HEK293 (cell line): ENCODE results near the gene SP6.

Experiments
- CTCF ChIA-PET: fragments of 350-600 bp; formaldehyde crosslinking; extraction: SDS; loops from one replicate; lab custom pipeline; 2021; ENCODE audit warnings: antibody characterized with exemption; lab: Yijun Ruan, JAX
- POLR2A ChIA-PET: fragments of 300-600 bp; formaldehyde crosslinking; extraction: SDS; loops from one replicate; lab custom pipeline; 2020; ENCODE audit warnings: antibody characterized with exemption, inconsistent platforms; lab: Yijun Ruan, JAX
- H3K27ac ChIP-seq: fragments of 200-500 bp; sonication (Bioruptor generic); 2 replicates; pipeline ENCODE4 v1.5.1; 2014; ENCODE audit warnings: low read depth, low read length, control low read depth, inconsistent platforms; ENCODE audit errors: extremely low read depth
- H3K36me3 ChIP-seq, 2 experiments: fragments of 200-500 bp in 1 of 2; sonication (Bioruptor generic) in 1 of 2; 1 replicate in 1 of 2; 2 replicates in 1 of 2; pipeline ENCODE4 v1.5.1; 2014 to 2017; ENCODE audit warnings: inconsistent platforms in 2 of 2, low read length in 2 of 2; ENCODE audit not compliant: control insufficient read depth in 2 of 2, insufficient read depth in 1 of 2
- H3K4me1 ChIP-seq: fragments of 200-500 bp; sonication (Bioruptor generic); 2 replicates; pipeline ENCODE4 v1.5.1; 2014; ENCODE audit warnings: mild to moderate bottlenecking, low read length, inconsistent platforms; ENCODE audit not compliant: control insufficient read depth, insufficient read depth
- H3K4me3 ChIP-seq: 2 replicates; pipeline ENCODE4 v1.5.1; 2011; ENCODE audit warnings: low read depth, mild to moderate bottlenecking, control low read depth, low read length, moderate library complexity
- H3K9me3 ChIP-seq: fragments of 200-500 bp; sonication (Bioruptor generic); 2 replicates; pipeline ENCODE4 v1.5.1; 2014; ENCODE audit warnings: low read depth, low read length, inconsistent platforms; ENCODE audit not compliant: control insufficient read depth, insufficient read depth
- GLIS1 ChIP-seq: fragments of 450-650 bp; formaldehyde crosslinking; IDR thresholded peaks from 2 replicates; pipeline ENCODE4 v1.5.1; 2016; ENCODE audit warnings: missing biosample characterization, missing genetic modification characterization
- IKZF3 ChIP-seq: fragments of 450-650 bp; IDR thresholded peaks from 2 replicates; pipeline ENCODE4 v1.5.0; 2018; ENCODE audit warnings: missing biosample characterization, mild to moderate bottlenecking, missing genetic modification characterization, moderate library complexity
- PRDM1 ChIP-seq: fragments of 450-650 bp; formaldehyde crosslinking; IDR thresholded peaks from 2 replicates; pipeline ENCODE4; 2016; ENCODE audit warnings: missing biosample characterization, missing genetic modification characterization
- SP2 ChIP-seq: fragments of 450-650 bp; formaldehyde crosslinking; IDR thresholded peaks from 2 replicates; pipeline ENCODE4 v1.5.1; 2016; ENCODE audit warnings: missing biosample characterization, missing genetic modification characterization
- TRIM28 ChIP-seq: IDR thresholded peaks from 2 replicates; pipeline ENCODE4 v1.6.1; 2011; ENCODE audit warnings: low read length, control low read depth, borderline replicate concordance
- WT1 ChIP-seq: fragments of 450-650 bp; formaldehyde crosslinking; IDR thresholded peaks from 2 replicates; pipeline ENCODE4 v1.5.1; 2016; ENCODE audit warnings: missing biosample characterization, missing genetic modification characterization
- ZNF10 ChIP-seq: fragments of 450-650 bp; formaldehyde crosslinking; IDR thresholded peaks from 2 replicates; pipeline ENCODE4 v1.5.1; 2017; ENCODE audit warnings: missing biosample characterization, missing genetic modification characterization
- ZNF184 ChIP-seq: fragments of 450-650 bp; IDR thresholded peaks from 2 replicates; pipeline ENCODE4 v1.5.1; 2018; ENCODE audit warnings: missing biosample characterization, mild to moderate bottlenecking, missing genetic modification characterization
- ZNF2 ChIP-seq: fragments of 450-650 bp; formaldehyde crosslinking; IDR thresholded peaks from 2 replicates; pipeline ENCODE4 v1.5.1; 2016; ENCODE audit warnings: missing biosample characterization, missing genetic modification characterization
- ZNF473 ChIP-seq: fragments of 450-650 bp; formaldehyde crosslinking; IDR thresholded peaks from 2 replicates; pipeline ENCODE4 v1.5.1; 2017; ENCODE audit warnings: missing biosample characterization, missing genetic modification characterization
- ZNF529 ChIP-seq: fragments of 450-650 bp; formaldehyde crosslinking; IDR thresholded peaks from 2 replicates; pipeline ENCODE4 v1.5.1; 2017; ENCODE audit warnings: missing genetic modification characterization, missing biosample characterization; ENCODE audit not compliant: insufficient replicate concordance
- TF ChIP-seq, protein P1 (sequence below): fragments of 450-650 bp; formaldehyde crosslinking; IDR thresholded peaks from 2 replicates; pipeline ENCODE4 v1.5.1; 2016; ENCODE audit warnings: missing biosample characterization, missing genetic modification characterization
- TF ChIP-seq, protein P2 (sequence below): fragments of 450-650 bp; formaldehyde crosslinking; IDR thresholded peaks from 2 replicates; pipeline ENCODE4 v1.5.1; 2017; ENCODE audit warnings: missing biosample characterization, missing genetic modification characterization
- TF ChIP-seq, protein P3 (sequence below): fragments of 450-650 bp; formaldehyde crosslinking; IDR thresholded peaks from 2 replicates; pipeline ENCODE4 v1.5.1; 2017; ENCODE audit warnings: missing biosample characterization, missing genetic modification characterization
- TF ChIP-seq, protein P4 (sequence below): fragments of 450-650 bp; formaldehyde crosslinking; IDR thresholded peaks from 2 replicates; pipeline ENCODE4 v1.5.1; 2016; ENCODE audit warnings: missing biosample characterization, missing genetic modification characterization
- TF ChIP-seq, protein P5 (sequence below): fragments of 450-650 bp; formaldehyde crosslinking; IDR thresholded peaks from 2 replicates; pipeline ENCODE4 v1.5.1; 2016; ENCODE audit warnings: missing biosample characterization, missing genetic modification characterization
- TF ChIP-seq, protein P6 (sequence below): fragments of 450-650 bp; formaldehyde crosslinking; IDR thresholded peaks from 2 replicates; pipeline ENCODE4 v1.5.1; 2016; ENCODE audit warnings: missing biosample characterization, missing genetic modification characterization

The SP6 gene

DNA sequence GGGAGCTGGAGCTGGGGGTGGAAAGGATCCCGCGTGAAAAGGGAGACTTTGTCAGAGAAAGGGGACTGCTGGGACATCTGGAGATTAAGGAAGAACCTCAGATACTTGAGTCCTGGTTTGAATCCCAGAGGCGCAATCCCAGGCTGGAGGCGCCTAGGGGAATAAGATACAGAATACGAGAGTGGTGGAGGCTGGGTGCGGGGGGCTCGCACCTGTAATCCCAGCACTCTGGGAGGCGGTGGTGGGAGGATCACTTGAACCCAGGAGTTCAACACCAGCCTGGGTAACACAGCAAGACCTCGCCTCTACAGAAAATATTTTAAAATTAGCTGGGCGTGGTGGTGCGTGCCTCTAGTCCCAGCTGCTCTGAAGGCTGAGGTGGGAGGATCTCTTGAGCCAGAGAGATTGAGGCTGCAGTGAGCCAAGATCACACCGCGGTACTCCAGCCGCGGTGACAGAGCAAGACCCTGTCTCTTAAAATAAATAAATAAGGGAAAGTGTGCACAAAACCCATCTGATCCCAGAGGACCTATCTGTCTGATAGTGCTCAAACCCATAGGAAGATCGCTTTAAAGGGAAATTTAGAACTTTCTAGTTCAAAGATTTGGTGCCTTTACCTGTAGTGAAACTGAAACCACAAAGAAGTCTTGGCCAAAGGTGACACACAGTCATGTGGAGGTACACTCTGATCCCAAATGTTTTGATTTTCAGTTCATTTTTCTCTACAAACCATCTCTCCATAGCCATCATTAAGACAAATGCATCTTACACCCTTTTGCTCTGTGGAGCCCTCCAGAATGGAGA lies 9.3 kb downstream of the SP6 start:
- Histone ChIP-seq H3K9me3 (no peaks in the 10 kb centered on the region), H3K36me3 (peaks cover 0 to 29% of the 10 kb centered on the region in 2 experiments; a peak in 1 of 3 replicates), H3K4me3 (no peak overlapping the region), H3K4me1 (no peaks in the 10 kb centered on the region; the same call in 1 of the 2 replicates), H3K27ac (no peak overlapping the region)
- TF ChIP-seq PRDM1 (peak; percentile 69), WT1 (tag by site-specific recombination) (no peak), IKZF3 (tag by site-specific recombination) (0 out of 2 replicates have a peak, but pooled peaks have one; percentile 33), ZNF10 (no peak), ZNF529 (tag by site-specific recombination) (no peak)
- TF ChIP-seq, protein P1, sequence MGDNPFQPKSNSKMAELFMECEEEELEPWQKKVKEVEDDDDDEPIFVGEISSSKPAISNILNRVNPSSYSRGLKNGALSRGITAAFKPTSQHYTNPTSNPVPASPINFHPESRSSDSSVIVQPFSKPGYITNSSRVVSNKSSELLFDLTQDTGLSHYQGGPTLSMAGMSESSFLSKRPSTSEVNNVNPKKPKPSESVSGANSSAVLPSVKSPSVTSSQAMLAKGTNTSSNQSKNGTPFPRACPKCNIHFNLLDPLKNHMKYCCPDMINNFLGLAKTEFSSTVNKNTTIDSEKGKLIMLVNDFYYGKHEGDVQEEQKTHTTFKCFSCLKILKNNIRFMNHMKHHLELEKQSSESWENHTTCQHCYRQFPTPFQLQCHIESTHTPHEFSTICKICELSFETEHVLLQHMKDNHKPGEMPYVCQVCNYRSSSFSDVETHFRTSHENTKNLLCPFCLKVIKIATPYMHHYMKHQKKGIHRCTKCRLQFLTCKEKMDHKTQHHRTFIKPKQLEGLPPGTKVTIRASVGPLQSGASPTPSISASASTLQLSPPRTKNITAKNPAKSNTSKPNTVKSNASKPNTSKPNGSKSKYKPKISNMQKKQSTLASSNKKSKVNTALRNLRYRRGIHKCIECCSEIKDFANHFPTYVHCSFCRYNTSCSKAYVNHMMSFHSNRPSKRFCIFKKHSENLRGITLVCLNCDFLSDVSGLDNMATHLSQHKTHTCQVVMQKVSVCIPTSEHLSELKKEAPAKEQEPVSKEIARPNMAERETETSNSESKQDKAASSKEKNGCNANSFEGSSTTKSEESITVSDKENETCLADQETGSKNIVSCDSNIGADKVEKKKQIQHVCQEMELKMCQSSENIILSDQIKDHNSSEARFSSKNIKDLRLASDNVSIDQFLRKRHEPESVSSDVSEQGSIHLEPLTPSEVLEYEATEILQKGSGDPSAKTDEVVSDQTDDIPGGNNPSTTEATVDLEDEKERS, result no peak
- TF ChIP-seq, protein P2, sequence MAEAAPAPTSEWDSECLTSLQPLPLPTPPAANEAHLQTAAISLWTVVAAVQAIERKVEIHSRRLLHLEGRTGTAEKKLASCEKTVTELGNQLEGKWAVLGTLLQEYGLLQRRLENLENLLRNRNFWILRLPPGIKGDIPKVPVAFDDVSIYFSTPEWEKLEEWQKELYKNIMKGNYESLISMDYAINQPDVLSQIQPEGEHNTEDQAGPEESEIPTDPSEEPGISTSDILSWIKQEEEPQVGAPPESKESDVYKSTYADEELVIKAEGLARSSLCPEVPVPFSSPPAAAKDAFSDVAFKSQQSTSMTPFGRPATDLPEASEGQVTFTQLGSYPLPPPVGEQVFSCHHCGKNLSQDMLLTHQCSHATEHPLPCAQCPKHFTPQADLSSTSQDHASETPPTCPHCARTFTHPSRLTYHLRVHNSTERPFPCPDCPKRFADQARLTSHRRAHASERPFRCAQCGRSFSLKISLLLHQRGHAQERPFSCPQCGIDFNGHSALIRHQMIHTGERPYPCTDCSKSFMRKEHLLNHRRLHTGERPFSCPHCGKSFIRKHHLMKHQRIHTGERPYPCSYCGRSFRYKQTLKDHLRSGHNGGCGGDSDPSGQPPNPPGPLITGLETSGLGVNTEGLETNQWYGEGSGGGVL (tag by site-specific recombination), result no peak
- ChIA-PET POLR2A (interaction anchor here (0.7 to 2.6 kb wide), 15 partner anchors 9 to 207 kb away, joined by 3 to 35 read pairs (median 5); partner anchors contain the start of genes CDK5RAP3, LRRC46, MRPL10 and NFE2L1), CTCF (interaction anchor here (0.6 to 19.4 kb wide), 26 partner anchors 10 to 1179 kb away, joined by 3 to 837 read pairs (median 5); partner anchors contain the start of genes CDK5RAP3, LRRC46, MRPL10 and PNPO)

DNA sequence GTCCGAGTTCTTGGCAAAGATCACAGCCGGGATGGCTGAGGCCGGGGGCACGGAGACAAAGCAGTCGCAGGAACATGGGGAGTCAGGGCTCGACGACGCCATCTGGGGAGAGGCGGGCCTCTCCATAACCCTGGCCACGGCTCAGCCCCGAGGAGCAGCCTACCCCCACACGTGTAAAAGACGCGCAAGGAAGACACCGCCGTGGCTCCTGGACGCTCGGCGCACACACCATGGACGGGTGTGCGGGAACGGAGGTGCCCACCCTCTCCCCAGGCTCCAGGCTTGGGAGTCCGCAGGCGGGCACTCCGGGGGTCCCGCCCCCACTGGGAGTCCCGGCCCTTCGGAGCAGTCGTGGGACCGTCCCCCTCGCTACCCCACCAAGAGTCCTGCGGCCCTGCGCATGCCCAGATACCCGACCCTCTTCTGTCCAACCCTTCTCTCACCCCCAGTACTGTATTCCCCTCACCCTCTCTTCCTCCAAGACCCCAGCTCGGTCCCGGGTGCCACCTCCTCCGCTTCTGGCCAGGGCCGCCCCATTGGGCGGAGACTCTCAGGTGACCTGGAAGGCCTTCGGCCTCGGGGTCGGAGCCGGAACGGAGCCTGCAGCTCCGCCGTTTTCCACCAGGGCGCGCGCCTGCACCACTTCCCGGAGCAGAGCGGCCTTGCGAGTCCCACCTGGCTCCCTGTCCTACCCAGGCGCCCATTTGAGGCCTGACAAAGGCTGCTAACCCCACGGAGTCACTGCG lies 10.0 kb downstream of the SP6 start, which contains the start of gene SCRN2:
Gene SCRN2, minus strand, starts transcription at position 532 of the 746 bp plus-strand sequence. Its CDS starts 430 bp downstream, at position 102.
- H3K4me1 ChIP-seq, result no peaks in the 10 kb centered on the region; the same call in 1 of the 2 replicates
- H3K27ac ChIP-seq, result peak within 1 kb of the TSS; percentile 24; the same call in 1 of the 2 replicates
- ChIA-PET CTCF (interaction anchor here (0.6 to 19.4 kb wide), 26 partner anchors 9 to 1180 kb away, joined by 3 to 837 read pairs (median 4); partner anchors contain the start of genes CDK5RAP3, LRRC46, MRPL10 and PNPO), POLR2A (interaction anchor here (0.7 to 2.6 kb wide), 16 partner anchors 9 to 207 kb away, joined by 3 to 35 read pairs (median 5); partner anchors contain the start of genes CDK5RAP3, LRRC46, MRPL10 and NFE2L1)
- peaks cover 0 to 37% of the 10 kb centered on the region in 2 experiments; a peak in 1 of 3 replicates for H3K36me3 ChIP-seq
- H3K9me3 ChIP-seq, result no peaks in the 10 kb centered on the region
- H3K4me3 ChIP-seq, result peak within 1 kb of the TSS; percentile 82
- TF ChIP-seq, protein P3, sequence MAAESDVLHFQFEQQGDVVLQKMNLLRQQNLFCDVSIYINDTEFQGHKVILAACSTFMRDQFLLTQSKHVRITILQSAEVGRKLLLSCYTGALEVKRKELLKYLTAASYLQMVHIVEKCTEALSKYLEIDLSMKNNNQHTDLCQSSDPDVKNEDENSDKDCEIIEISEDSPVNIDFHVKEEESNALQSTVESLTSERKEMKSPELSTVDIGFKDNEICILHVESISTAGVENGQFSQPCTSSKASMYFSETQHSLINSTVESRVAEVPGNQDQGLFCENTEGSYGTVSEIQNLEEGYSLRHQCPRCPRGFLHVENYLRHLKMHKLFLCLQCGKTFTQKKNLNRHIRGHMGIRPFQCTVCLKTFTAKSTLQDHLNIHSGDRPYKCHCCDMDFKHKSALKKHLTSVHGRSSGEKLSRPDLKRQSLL (tag by site-specific recombination), result peak; percentile 57; the same call in 1 of the 2 replicates
- TF ChIP-seq GLIS1 (tag by site-specific recombination) (peak; percentile 99), ZNF2 (peak; percentile 93), ZNF473 (no peak), ZNF184 (tag by site-specific recombination) (no peak), TRIM28 (no peak), SP2 (tag by site-specific recombination) (peak; percentile 99)
- TF ChIP-seq, protein P4, sequence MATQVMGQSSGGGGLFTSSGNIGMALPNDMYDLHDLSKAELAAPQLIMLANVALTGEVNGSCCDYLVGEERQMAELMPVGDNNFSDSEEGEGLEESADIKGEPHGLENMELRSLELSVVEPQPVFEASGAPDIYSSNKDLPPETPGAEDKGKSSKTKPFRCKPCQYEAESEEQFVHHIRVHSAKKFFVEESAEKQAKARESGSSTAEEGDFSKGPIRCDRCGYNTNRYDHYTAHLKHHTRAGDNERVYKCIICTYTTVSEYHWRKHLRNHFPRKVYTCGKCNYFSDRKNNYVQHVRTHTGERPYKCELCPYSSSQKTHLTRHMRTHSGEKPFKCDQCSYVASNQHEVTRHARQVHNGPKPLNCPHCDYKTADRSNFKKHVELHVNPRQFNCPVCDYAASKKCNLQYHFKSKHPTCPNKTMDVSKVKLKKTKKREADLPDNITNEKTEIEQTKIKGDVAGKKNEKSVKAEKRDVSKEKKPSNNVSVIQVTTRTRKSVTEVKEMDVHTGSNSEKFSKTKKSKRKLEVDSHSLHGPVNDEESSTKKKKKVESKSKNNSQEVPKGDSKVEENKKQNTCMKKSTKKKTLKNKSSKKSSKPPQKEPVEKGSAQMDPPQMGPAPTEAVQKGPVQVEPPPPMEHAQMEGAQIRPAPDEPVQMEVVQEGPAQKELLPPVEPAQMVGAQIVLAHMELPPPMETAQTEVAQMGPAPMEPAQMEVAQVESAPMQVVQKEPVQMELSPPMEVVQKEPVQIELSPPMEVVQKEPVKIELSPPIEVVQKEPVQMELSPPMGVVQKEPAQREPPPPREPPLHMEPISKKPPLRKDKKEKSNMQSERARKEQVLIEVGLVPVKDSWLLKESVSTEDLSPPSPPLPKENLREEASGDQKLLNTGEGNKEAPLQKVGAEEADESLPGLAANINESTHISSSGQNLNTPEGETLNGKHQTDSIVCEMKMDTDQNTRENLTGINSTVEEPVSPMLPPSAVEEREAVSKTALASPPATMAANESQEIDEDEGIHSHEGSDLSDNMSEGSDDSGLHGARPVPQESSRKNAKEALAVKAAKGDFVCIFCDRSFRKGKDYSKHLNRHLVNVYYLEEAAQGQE (tag by site-specific recombination), result peak; percentile 36; the same call in 1 of the 2 replicates
- TF ChIP-seq, protein P5, sequence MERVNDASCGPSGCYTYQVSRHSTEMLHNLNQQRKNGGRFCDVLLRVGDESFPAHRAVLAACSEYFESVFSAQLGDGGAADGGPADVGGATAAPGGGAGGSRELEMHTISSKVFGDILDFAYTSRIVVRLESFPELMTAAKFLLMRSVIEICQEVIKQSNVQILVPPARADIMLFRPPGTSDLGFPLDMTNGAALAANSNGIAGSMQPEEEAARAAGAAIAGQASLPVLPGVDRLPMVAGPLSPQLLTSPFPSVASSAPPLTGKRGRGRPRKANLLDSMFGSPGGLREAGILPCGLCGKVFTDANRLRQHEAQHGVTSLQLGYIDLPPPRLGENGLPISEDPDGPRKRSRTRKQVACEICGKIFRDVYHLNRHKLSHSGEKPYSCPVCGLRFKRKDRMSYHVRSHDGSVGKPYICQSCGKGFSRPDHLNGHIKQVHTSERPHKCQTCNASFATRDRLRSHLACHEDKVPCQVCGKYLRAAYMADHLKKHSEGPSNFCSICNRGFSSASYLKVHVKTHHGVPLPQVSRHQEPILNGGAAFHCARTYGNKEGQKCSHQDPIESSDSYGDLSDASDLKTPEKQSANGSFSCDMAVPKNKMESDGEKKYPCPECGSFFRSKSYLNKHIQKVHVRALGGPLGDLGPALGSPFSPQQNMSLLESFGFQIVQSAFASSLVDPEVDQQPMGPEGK (tag by site-specific recombination), result peak; percentile 95
- TF ChIP-seq, protein P6, sequence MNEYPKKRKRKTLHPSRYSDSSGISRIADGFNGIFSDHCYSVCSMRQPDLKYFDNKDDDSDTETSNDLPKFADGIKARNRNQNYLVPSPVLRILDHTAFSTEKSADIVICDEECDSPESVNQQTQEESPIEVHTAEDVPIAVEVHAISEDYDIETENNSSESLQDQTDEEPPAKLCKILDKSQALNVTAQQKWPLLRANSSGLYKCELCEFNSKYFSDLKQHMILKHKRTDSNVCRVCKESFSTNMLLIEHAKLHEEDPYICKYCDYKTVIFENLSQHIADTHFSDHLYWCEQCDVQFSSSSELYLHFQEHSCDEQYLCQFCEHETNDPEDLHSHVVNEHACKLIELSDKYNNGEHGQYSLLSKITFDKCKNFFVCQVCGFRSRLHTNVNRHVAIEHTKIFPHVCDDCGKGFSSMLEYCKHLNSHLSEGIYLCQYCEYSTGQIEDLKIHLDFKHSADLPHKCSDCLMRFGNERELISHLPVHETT (tag by site-specific recombination), result peak; percentile 44
